ENCODE measurements around the gene COL5A2.

GRCh38 chr2:189057316-189057715 lies 122.2 kb downstream of the COL5A2 start:
- TF ChIP-seq CTCF (IDR thresholded peaks at IDR 0.05) = no peak
- no peak for TF ChIP-seq POLR2A (IDR thresholded peaks at IDR 0.05)

Measured in heart left ventricle (tissue), 13 donors.